ENCODE results near the gene SEC16B. TPM values are rescaled to one million over a fixed set of nuclear protein-coding genes. Genes with fewer than 3 reads are reported as not detected.

The SEC16B gene
- total and polyA plus RNA-seq, 2 of the 13 experiments (the other 11 are each of a cell fraction or from before 2014, with no cell fraction given), result 4.6 to 5.8 TPM

DNA sequence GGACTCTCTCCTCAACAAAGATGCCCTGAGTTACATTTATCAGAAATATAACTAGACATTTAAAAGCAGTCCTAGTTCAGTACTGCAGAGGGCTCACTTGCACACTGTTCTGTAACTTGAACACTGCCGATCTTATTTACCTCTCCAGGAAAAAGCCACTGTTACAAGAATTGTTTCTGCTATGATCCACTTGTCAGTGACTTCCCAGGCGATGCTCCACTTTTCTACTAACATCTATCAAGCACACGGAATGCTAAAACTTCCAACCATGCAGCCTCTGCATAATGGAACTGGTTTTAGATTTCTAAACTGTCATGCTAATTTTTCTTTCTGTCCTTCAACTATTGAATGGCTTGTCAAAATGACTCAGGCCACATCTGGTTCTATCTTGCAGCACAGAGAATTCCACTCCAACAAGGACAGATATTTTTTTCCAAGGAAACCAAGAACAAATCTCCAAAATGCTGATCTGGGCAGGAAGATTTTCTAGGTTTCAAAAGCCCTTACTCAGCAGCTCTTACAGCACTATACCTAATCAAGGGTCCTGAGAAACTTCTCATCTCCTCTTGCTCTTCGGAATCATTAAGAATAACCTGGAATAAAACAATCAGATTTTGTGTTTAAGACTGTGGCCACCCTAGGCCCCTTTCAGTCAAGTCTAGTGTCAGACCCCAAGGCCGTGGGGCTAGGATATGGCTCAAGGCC is 9.9 kb downstream of the SEC16B start (continued):
- TF ChIP-seq CTCF (CRISPR knock-in tag; IDR thresholded peaks at IDR 0.05) (peak; percentile 62), RAD21 (CRISPR knock-in tag; IDR thresholded peaks at IDR 0.05) (0 out of 2 replicates have a peak, but pooled peaks have one; percentile 37), MAFF (IDR thresholded peaks at IDR 0.05; ENCODE audit: low read depth, low read length) (peak; percentile 77), RERE (CRISPR knock-in tag; IDR thresholded peaks at IDR 0.05; ENCODE audit: low read depth) (no peak), STAG1 (CRISPR knock-in tag; IDR thresholded peaks at IDR 0.05) (peak; percentile 79), ATF7 (IDR thresholded peaks at IDR 0.05) (no peak), ATF7 (CRISPR knock-in tag; IDR thresholded peaks at IDR 0.05) (no peak), SMC3 (IDR thresholded peaks at IDR 0.05; ENCODE audit: low read length) (peak; percentile 73; the same call in 1 of the 2 replicates), ZFP41 (CRISPR knock-in tag; IDR thresholded peaks at IDR 0.05; ENCODE audit: borderline replicate concordance) (no peak), ZNF18 (CRISPR knock-in tag; IDR thresholded peaks at IDR 0.05; ENCODE audit: insufficient replicate concordance) (no peak), ZNF672 (CRISPR knock-in tag; IDR thresholded peaks at IDR 0.05) (no peak), MTA1 (CRISPR knock-in tag; IDR thresholded peaks at IDR 0.05; ENCODE audit: borderline replicate concordance) (no peak)

All from HepG2 (cell line).